ENCODE measurements around the gene THAP8.

GRCh38 chr19:36103040-36103626, 49.0 kb upstream of the THAP8 start:
- TF ChIP-seq CTCF (IDR thresholded peaks at IDR 0.05; ENCODE audit: insufficient read depth, low read length, poor library complexity, severe bottlenecking) (no peak), EZH2phosphoT487 (conservative IDR thresholded peaks at IDR 0.05; ENCODE audit: low read length) (no peak)

Measured in SU-DHL-6 (cell line).